Skin epidermis (tissue), 12 donors: ENCODE measurements around the gene TSPAN18.
A peak's percentile ranks its signal among the peaks of the same experiment; 100 is the strongest.

Experiments used
- H3K27ac ChIP-seq, 21 experiments: fragments of 200-600 bp; sonication (generic) in 11 of 21; one replicate each; pipeline ENCODE4 v1.5.0; 2020; ENCODE audit warnings: mild to moderate bottlenecking in 3 of 21, inconsistent platforms in 2 of 21, moderate library complexity in 2 of 21
- H3K4me3 ChIP-seq, 7 experiments: fragments of 200-600 bp; sonication (generic) in 2 of 7; one replicate each; pipeline ENCODE4 v1.5.0; 2020; ENCODE audit warnings: inconsistent platforms in 2 of 7, mild to moderate bottlenecking in 2 of 7, moderate library complexity in 1 of 7

Gene TSPAN18

DNA sequence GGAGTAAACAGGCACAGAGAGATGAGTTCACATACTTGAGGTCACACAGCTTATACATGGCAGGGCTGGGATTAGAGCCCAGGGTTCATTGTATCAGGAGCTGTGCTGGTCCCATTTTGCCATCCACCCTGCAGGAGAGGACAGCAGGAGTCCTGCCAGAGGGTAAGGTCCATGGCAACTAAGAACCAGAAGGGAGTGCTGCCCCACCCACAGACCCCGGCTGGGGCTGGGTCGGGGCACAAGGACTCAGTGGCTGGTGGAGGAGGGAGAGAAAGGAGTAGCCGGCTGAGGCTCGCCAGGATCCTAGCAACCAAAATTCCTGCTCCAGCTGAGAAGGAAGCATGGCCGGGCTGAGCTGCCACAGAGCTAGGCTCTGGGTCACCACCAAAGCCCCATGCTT is 249.8 kb downstream of the TSPAN18 start:
- Histone ChIP-seq H3K4me3 (no peak overlapping the region), H3K27ac (no peak overlapping the region)

DNA sequence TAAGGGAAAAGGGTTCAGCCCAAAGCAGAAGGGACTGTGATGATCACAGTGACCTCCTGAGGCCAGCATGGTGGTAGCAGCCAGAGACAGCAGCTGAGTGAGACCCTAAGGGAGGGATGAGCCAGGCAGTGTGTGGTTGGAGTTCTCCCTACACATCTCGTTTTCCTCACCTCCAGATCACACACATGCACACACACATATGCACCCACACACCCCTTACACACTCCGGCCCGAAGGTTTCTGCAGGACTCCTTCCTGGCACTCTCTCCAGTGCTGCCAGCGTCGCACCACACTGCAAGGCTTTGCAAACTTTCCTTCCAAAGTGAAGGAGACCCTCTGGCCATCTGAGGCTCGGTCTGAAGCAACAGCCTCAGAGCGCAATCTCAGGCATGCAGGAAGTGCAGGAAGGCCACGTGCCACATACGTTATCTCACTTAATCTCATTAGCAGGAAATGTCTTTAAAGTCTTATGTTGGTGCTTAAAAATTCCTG is 250.8 kb downstream of the TSPAN18 start:
- Histone ChIP-seq H3K4me3 (no peak overlapping the region), H3K27ac (peak overlapping the region in 6 of 21 experiments; percentile 41 to 72 (median 67))

DNA sequence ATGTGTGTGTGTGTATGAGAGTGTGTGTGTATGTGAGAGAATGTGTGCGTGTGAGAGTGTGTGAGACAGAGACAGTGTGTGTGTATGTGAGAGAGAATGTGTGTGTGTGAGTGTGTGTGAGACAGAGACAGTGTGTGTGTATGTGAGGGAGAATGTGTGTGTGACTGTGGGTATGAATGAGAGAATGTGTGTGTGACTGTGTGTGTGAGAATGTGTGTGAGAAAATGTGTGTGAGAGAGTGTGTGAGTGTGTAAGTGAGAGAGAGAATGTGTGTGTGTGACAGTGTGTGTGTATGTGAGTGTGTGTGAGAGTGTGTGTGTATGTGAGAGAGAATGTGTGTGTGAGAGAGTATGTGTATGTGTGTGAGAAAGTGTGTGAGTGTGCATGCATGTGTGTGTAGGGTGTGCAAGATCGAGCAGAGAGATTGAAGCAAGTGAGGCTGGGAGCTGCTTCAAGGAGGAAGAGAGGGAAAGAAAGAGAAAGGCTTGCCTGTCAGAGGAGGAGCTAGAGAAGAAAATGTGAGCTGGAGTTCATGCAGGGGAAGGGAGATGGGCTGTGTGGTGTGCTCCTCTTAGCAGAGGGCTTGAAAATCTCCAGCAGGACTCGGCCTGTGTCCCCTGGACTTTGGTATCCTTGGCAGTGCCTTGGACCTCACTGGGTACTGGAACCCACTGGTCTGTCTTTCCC is 251.7 kb downstream of the TSPAN18 start:
- Histone ChIP-seq H3K27ac (peak overlapping the region in 13 of 21 experiments; percentile 18 to 72 (median 51)), H3K4me3 (no peak overlapping the region)

DNA sequence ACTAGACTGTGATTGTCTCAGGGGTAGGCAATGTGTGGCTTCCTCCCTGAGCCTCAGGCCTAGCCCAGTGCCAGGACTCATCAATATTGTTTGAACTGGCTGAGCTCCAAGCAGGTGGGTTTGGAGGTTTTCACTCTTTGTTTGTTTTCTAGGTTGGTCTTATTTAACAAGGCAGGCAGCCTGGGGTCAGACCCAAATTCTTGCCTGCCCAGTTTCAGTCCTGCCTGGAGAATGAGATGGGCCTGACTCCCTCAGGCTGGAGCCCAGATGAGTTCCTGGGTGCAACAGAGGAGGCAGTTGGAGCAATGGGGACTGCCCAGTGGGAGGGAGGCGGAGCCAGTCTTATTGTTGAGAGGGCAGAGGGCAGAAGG is 252.2 kb downstream of the TSPAN18 start:
- peak overlapping the region in 16 of 21 experiments; percentile 11 to 72 (median 51) for H3K27ac ChIP-seq
- no peak overlapping the region for H3K4me3 ChIP-seq

DNA sequence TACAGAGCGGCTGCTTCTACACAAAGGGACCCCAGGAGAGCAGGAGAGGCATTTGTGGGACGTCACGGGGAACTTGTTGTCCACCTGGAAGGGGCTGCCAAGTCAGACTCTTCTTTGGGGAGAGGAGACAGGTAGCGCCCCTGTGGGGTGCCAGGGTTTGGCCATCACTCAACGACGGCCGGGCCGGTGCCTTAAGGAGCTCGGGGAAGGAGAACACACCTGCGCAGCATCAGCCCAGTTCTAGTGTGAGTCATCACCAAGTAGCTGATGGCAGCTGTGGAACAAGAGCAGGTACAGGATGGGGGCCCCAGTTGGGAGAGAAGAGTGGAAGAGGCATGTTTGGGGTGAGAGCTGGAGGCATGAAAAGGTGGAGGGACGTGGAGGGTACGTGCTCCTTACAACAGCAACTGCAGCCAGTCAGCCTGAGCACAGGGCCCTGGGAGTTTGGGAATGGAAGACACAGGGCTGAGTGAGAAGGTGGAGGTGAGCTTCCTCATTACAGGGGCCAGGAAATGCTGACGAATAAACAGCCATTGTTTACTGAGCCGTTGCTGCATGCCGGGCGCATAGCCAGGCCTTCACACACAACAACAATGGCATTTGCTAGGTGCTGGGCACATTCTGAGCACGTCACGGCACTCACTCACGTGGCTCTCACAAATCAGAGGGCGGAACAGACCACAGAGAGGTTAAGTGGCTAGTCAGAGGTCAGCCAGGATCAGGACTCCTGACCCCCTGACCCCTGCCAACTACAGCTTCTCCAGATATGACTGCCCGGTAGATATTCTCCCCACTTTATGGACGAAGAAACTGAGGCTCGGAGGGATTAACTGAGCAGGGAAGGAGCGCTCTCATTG is 253.0 kb downstream of the TSPAN18 start:
- H3K27ac ChIP-seq: peak overlapping the region in 17 of 21 experiments; percentile 11 to 72 (median 47)
- no peak overlapping the region for H3K4me3 ChIP-seq

DNA sequence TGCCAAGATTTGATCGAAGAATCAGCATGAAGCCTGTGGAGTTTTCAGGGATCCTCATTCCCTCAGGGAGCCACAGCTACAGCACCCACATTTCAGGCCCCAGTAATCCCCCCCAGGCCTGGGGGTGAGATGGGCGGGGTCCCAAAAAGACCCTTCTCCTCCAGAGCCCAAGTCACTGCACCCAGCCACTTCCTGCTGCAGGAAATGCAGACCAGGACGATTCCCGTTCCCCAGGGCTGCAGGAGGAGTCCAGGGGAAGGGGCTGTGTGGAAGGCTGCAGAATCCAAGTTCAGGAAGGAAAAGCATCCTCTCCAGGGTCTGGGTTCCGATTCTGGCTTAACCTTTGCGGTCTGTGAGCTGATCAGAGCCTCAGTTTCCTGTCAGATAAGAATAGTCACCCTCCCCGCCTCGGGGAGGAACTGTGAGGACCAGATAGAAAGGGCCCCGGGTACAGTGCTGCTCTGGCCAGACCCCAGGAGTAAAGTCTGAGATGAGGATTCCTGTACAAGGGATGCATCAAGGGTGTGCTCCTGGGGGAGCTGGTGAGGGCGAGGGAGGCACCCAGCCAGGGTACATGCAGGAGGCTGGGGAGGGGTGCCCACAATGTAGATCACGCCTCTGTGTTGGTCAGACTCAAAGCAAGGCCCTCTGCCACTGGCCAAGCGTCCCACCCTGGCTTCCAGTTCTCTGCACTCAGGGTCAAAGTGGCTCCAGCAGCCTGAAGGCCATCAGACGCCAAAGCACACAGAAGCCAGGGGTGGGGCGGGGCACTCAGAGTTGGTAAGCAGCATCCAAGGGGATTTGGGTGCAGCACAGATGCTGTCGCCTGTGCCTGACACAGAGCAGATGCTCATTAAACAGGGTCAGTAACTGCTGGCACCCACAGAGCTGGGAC is 254.0 kb downstream of the TSPAN18 start:
- peak overlapping the region in 3 of 21 experiments; percentile 11 to 71 (median 41) for H3K27ac ChIP-seq
- no peak overlapping the region for H3K4me3 ChIP-seq
